Suprapubic skin (tissue), 3 donors: ENCODE data around the gene MRPS15.

ENCODE experiments used
- CTCF ChIP-seq, 2 donors: fragments of 200-600 bp in 1 of 2; fragments of 450-650 bp in 1 of 2; sonication (generic) in 1 of 2; IDR thresholded peaks; one replicate each; pipeline ENCODE4 v1.5.1; 2016 to 2019; ENCODE audit warnings: antibody characterized with exemption in 2 of 2, mild to moderate bottlenecking in 1 of 2, moderate library complexity in 1 of 2
- POLR2A ChIP-seq, 2 donors: fragments of 450-650 bp; IDR thresholded peaks; one replicate each; pipeline ENCODE4 v1.6.1; 2017; ENCODE audit warnings: antibody characterized with exemption in 2 of 2, mild to moderate bottlenecking in 2 of 2, moderate library complexity in 2 of 2

- no peak for TF ChIP-seq CTCF (IDR thresholded peaks at IDR 0.05)
- no peak for TF ChIP-seq POLR2A (IDR thresholded peaks at IDR 0.05)
Observed at GRCh38 chr1:36450919-36451305, 13.3 kb downstream of the MRPS15 start.
